ENCODE measurements around the gene CENPVL1.
"Not testable (repeated sequence)": the region's sequence is repeated elsewhere in the genome, so short reads cannot be mapped to it uniquely, and the experiment has no call there.

CENPVL1 gene

GRCh38 chrX:51710277-51711164, at the start of gene CENPVL1:
CENPVL1 (plus strand) TSS chrX:51710512; CDS start chrX:51710512, 0 bp downstream.
- H3K36me3 Mint-ChIP-seq, ATAC-seq, H3K9me3 Mint-ChIP-seq, H3K4me1 Mint-ChIP-seq, H3K27ac Mint-ChIP-seq, H3K4me3 Mint-ChIP-seq, H3K27me3 Mint-ChIP-seq: not testable (repeated sequence)

DNA sequence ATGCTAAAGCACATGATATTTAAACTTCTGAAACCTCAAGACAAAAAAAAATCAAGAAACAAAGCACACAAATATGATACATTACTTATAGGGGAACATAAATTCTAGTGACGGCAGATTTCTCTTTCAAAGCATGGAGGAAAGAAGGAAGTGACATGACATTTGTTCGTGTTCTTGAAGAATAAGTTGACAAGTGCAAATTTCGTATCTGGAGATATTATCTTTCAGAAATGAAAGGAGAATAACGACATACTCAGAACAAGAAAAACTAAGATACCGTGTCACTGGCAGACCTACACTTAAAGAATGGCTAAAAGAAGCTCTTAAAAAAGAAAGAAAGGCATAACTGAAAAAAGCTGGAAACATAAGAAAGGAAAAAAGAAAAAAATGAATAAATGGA, 44.3 kb upstream of the CENPVL1 start:
- Mint-ChIP-seq H3K9me3 (no peaks in the 10 kb centered on the region), H3K4me1 (no peaks in the 10 kb centered on the region), H3K36me3 (no peaks in the 10 kb centered on the region), H3K4me3 (no peak overlapping the region), H3K27ac (no peak overlapping the region), H3K27me3 (no peaks in the 10 kb centered on the region)
- ATAC-seq, result no peak

- not testable (repeated sequence) for H3K36me3 Mint-ChIP-seq, H3K9me3 Mint-ChIP-seq, ATAC-seq, H3K27me3 Mint-ChIP-seq, H3K27ac Mint-ChIP-seq, H3K4me1 Mint-ChIP-seq, H3K4me3 Mint-ChIP-seq
These were observed 30.5 kb upstream of the CENPVL1 start for GRCh38 chrX:51679689-51680433.

- H3K27me3 Mint-ChIP-seq, H3K36me3 Mint-ChIP-seq, H3K4me1 Mint-ChIP-seq, H3K4me3 Mint-ChIP-seq, H3K9me3 Mint-ChIP-seq, ATAC-seq, H3K27ac Mint-ChIP-seq: not testable (repeated sequence)
These were observed 28.2 kb upstream of the CENPVL1 start for GRCh38 chrX:51681808-51682719.

DNA sequence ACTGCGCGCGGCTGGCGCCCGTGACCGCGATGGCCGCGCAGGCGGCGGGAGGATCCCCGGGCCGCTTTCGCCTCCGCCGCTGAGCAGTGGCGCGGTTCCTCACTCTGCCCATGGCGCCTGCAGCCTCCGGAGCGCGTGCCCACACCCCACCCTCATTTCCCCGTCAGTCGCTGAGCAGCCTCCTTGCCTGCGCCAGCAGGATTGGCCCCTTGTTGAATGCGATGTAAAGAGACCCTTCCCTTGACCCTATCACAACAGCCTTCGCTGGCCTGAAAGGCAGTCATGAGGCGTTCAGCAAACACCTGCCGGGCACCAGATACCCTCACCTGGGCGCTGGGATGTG, 27.6 kb upstream of the CENPVL1 start, which contains the start of gene CENPVL2:
CENPVL2 (minus strand) TSS at position 112 of the 343 bp plus-strand sequence; CDS start at position 112, 0 bp downstream.
- ATAC-seq, result not testable (repeated sequence)

DNA sequence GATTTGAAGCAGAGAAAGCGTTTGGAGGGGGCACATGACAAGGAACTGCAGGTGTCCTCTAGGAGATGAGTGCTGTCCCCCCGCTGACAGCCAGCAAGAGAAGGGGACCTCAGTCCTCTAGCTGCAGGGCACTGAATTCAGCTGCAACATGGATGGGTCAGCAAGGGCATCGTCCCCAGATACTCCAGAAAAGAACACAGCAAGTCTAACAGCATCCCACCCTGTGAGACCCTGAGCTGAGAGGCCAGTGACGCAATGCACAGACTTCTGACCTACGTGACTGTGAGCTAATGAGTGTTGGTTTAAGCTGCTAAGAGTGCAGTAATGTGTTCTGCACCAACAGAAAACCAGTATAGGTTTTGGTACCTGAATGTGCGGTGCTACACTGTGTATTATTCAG, 16.1 kb upstream of the CENPVL1 start:
- no peak for ATAC-seq
- no peak overlapping the region for H3K27ac Mint-ChIP-seq
- no peak overlapping the region for H3K4me3 Mint-ChIP-seq
- no peaks in the 10 kb centered on the region for H3K9me3 Mint-ChIP-seq
- no peaks in the 10 kb centered on the region for H3K4me1 Mint-ChIP-seq
- no peaks in the 10 kb centered on the region for H3K36me3 Mint-ChIP-seq
- peaks cover 35% of the 10 kb centered on the region for H3K27me3 Mint-ChIP-seq

More for the DNA sequence above, 27.6 kb upstream of the CENPVL1 start, which contains the start of gene CENPVL2:
- not testable (repeated sequence) for H3K4me3 Mint-ChIP-seq, H3K27me3 Mint-ChIP-seq, H3K36me3 Mint-ChIP-seq, H3K27ac Mint-ChIP-seq, H3K4me1 Mint-ChIP-seq, H3K9me3 Mint-ChIP-seq

DNA sequence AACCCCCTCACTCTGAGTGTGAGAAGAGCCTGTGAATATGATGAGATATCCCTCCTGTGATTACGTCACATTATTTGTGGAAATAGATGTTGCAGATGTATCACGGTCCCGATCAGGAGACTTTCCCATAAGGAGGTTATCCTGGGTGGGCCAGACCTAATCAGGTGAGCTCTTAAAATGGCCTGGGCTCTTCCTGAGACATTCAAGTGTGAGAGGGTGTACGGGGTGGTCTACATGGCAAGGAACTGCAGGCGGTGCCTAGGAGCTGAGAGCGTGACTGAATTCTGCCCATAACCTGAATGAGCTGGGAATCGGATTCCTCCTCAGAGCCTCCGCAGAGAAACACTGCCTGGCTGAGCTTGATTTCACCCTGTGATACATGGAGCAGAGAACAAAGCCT, 12.9 kb upstream of the CENPVL1 start:
- H3K4me3 Mint-ChIP-seq, result no peak overlapping the region
- H3K4me1 Mint-ChIP-seq, result no peaks in the 10 kb centered on the region
- H3K27me3 Mint-ChIP-seq, result peaks cover 35% of the 10 kb centered on the region
- H3K27ac Mint-ChIP-seq, result no peak overlapping the region
- no peak for ATAC-seq
- no peaks in the 10 kb centered on the region for H3K9me3 Mint-ChIP-seq
- H3K36me3 Mint-ChIP-seq, result no peaks in the 10 kb centered on the region

- H3K4me3 Mint-ChIP-seq, H3K4me1 Mint-ChIP-seq, H3K36me3 Mint-ChIP-seq, H3K27me3 Mint-ChIP-seq, H3K9me3 Mint-ChIP-seq, H3K27ac Mint-ChIP-seq, ATAC-seq: not testable (repeated sequence)
These were observed 2.8 kb downstream of the CENPVL1 start for GRCh38 chrX:51712943-51713647.

DNA sequence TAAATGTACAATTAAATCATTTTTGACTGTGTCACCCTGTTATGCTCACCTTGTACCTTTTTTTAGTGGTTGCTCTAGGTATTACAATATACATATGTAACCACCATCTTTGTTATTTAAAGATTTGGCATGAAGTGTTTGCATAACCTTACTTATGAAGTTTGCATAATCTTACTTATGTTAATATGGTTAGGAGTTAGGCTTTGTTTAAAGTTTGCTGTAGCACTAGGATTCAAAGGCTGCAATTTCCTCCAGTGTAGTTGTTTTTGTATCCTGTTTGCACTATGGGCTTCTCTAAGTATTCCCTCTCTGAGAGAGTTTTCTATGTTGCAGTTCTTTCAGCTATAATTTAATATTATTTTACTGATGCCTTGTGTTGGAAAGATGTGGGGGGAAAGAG, 17.9 kb downstream of the CENPVL1 start:
- Mint-ChIP-seq H3K36me3 (no peaks in the 10 kb centered on the region), H3K27me3 (peaks cover 13% of the 10 kb centered on the region), H3K9me3 (no peaks in the 10 kb centered on the region), H3K4me1 (no peaks in the 10 kb centered on the region), H3K27ac (no peak overlapping the region), H3K4me3 (no peak overlapping the region)
- no peak for ATAC-seq

- ATAC-seq, result no peak
- no peak overlapping the region for H3K4me3 Mint-ChIP-seq
These were observed 26.8 kb downstream of the CENPVL1 start for GRCh38 chrX:51737091-51737490.

GRCh38 chrX:51742586-51742985, 32.3 kb downstream of the CENPVL1 start:
- Mint-ChIP-seq H3K27ac (peak overlapping the region; percentile 93), H3K4me1 (peaks cover 9% of the 10 kb centered on the region), H3K36me3 (peaks cover 24% of the 10 kb centered on the region), H3K9me3 (peaks cover 8% of the 10 kb centered on the region), H3K27me3 (no peaks in the 10 kb centered on the region), H3K4me3 (no peak overlapping the region)
- no peak for ATAC-seq

More at GRCh38 chrX:51737091-51737490, 26.8 kb downstream of the CENPVL1 start:
- Mint-ChIP-seq H3K27ac (no peak overlapping the region), H3K36me3 (no peaks in the 10 kb centered on the region), H3K9me3 (no peaks in the 10 kb centered on the region), H3K4me1 (no peaks in the 10 kb centered on the region), H3K27me3 (peaks cover 22% of the 10 kb centered on the region)

DNA sequence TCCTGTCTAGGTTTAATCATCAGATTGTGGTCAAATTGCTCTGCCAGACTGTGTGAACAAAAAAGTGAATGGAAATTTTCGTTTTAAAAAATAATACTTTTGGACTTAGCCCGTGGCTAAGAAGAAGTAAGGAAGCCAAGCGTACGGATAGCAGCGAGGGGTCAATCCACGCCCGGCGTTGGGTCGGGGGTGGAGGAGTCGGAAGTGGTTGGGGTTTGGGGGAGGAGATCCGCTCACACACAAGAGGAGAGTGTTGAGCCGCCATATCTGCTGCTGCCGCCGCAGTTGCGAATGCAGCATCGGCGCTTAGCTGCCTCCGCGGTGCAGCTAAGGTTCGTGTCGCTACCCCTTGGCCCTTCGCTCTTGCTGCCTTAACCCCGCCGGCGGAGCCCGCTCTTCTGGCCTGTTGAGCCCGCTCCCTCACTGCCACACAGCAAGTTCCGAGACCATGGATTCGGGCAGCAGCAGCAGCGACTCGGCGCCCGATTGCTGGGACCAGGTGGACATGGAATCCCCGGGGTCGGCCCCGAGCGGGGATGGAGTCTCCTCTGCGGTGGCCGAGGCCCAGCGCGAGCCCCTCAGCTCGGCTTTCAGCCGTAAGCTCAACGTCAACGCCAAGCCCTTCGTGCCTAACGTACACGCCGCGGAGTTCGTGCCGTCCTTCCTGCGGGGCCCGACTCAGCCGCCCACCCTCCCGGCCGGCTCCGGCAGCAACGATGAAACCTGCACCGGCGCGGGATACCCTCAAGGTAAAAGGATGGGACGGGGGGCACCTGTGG, 33.1 kb downstream of the CENPVL1 start, which contains the start of gene GSPT2:
GSPT2 (plus strand) TSS at position 264 of the 779 bp plus-strand sequence; CDS start at position 449, 185 bp downstream.
- Mint-ChIP-seq H3K9me3 (peaks cover 8% of the 10 kb centered on the region), H3K36me3 (peaks cover 28% of the 10 kb centered on the region), H3K4me3 (peak within 1 kb of the TSS; percentile 95), H3K4me1 (peaks cover 9% of the 10 kb centered on the region), H3K27me3 (no peaks in the 10 kb centered on the region), H3K27ac (peak within 1 kb of the TSS; percentile 93)
- ATAC-seq, result peak; percentile 91

DNA sequence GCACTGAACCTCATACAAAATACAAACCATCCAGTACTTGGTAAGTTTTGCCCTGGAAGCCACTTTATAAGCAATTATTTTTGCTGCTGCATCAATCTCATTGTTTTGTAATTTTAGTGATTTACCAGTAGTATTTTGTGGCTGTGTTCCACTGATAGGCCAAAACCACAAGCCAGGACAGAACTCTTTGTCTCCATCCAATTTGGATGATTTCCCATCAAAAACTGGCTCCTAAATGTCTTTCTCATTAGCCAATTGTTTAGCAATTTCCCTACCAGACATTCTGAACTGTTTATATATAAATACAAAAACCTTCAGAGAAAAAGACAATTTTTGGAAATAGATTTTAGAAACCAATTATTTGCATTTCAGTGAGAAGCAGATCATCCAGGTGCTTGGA, 37.4 kb downstream of the CENPVL1 start:
- no peak overlapping the region for H3K27ac Mint-ChIP-seq
- H3K27me3 Mint-ChIP-seq, result no peaks in the 10 kb centered on the region
- peaks cover 34% of the 10 kb centered on the region for H3K36me3 Mint-ChIP-seq

More for the DNA sequence above, 37.4 kb downstream of the CENPVL1 start:
- peaks cover 9% of the 10 kb centered on the region for H3K4me1 Mint-ChIP-seq
- H3K9me3 Mint-ChIP-seq, result peaks cover 8% of the 10 kb centered on the region
- no peak for ATAC-seq
- H3K4me3 Mint-ChIP-seq, result no peak overlapping the region

All from stimulated activated memory B cell treated with anti-CD40 and anti-IgM and Interleukin-4, amounts not matched to agents 10 μg/mL and 1 μg/mL and 100 μg/mL, for 72 hours (primary cell).